K562 (cell line): Measurements from ENCODE around the gene DLL4. TPM values are rescaled to one million over a fixed set of nuclear protein-coding genes. Genes with fewer than 3 reads are reported as not detected.
A peak's percentile ranks its signal among the peaks of the same experiment; 100 is the strongest.

Source experiments
- ARID1B ChIP-seq: fragments of 450-650 bp; IDR thresholded peaks from 2 replicates; pipeline ENCODE4 v1.6.1; 2016; ENCODE audit warnings: antibody characterized with exemption, mild to moderate bottlenecking, inconsistent platforms
- ATF1 ChIP-seq, 2 experiments: fragments of 450-650 bp in 1 of 2; IDR thresholded peaks; 2 replicates each; pipeline ENCODE4 v1.6.1; 2016; ENCODE audit warnings: missing compliant biosample characterization in 1 of 2, missing genetic modification characterization in 1 of 2
- BRD9 ChIP-seq: fragments of 450-650 bp; IDR thresholded peaks from 2 replicates; pipeline ENCODE4 v1.6.1; 2018; ENCODE audit warnings: low read depth; ENCODE audit not compliant: partially characterized antibody
- DPF2 ChIP-seq: fragments of 450-650 bp; IDR thresholded peaks from 2 replicates; pipeline ENCODE4 v1.6.1; 2016
- E2F3 ChIP-seq: fragments of 250-450 bp; sonication (Bioruptor Pico); IDR thresholded peaks from 2 replicates; pipeline ENCODE4 v1.4.0; 2020; ENCODE audit warnings: mild to moderate bottlenecking
- ESRRB ChIP-seq: fragments of 250-450 bp; sonication (Bioruptor Pico); IDR thresholded peaks from 2 replicates; pipeline ENCODE4 v1.5.0; 2020; ENCODE audit warnings: mild to moderate bottlenecking, moderate library complexity, borderline replicate concordance
- GATA2 ChIP-seq: sonication (generic); formaldehyde crosslinking; IDR thresholded peaks from 2 replicates; pipeline ENCODE4 v1.4.0; 2020; ENCODE audit warnings: mild to moderate bottlenecking, missing genetic modification reagents
- GATAD2A ChIP-seq: fragments of 450-650 bp; IDR thresholded peaks from 2 replicates; pipeline ENCODE4 v1.6.1; 2017
- MAZ ChIP-seq, 2 experiments: fragments of 450-650 bp in 1 of 2; sonication (generic) in 1 of 2; formaldehyde crosslinking; IDR thresholded peaks in 1 of 2; conservative IDR thresholded peaks in 1 of 2; 2 replicates each; pipeline versions ENCODE4 v1.4.0 to v1.5.0; 2020; ENCODE audit warnings: mild to moderate bottlenecking in 1 of 2, missing genetic modification reagents in 1 of 2
- NELFE ChIP-seq: IDR thresholded peaks from 2 replicates; pipeline ENCODE4 v1.6.1; 2011; ENCODE audit warnings: mild to moderate bottlenecking; ENCODE audit not compliant: insufficient read depth, insufficient read length
- PML ChIP-seq: IDR thresholded peaks from 2 replicates; pipeline ENCODE4 v1.6.1; 2012; ENCODE audit warnings: low read length, inconsistent platforms
- POU5F1 ChIP-seq: fragments of 150-350 bp; IDR thresholded peaks from 2 replicates; pipeline ENCODE4 v1.6.1; 2014; ENCODE audit warnings: borderline replicate concordance, low read length, low read depth, mild to moderate bottlenecking; ENCODE audit not compliant: partially characterized antibody
- PPARD ChIP-seq: fragments of 250-450 bp; sonication (Bioruptor Pico); IDR thresholded peaks from 2 replicates; pipeline ENCODE4 v1.8.0; 2022; ENCODE audit warnings: inconsistent platforms, mild to moderate bottlenecking, moderate library complexity
- RBBP5 ChIP-seq: fragments of 200-600 bp; sonication (generic); IDR thresholded peaks from 2 replicates; pipeline ENCODE4 v1.6.1; 2012; ENCODE audit warnings: borderline replicate concordance, mild to moderate bottlenecking, low read length, control low read depth, inconsistent platforms; ENCODE audit not compliant: insufficient read depth, poor library complexity, severe bottlenecking
- RBM39 ChIP-seq: fragments of 200-400 bp; formaldehyde crosslinking; optimal IDR thresholded peaks from 2 replicates; pipeline ENCODE3; 2018; ENCODE audit warnings: low read depth, low read length
- SAP30 ChIP-seq: fragments of 200-600 bp; sonication (generic); IDR thresholded peaks from 2 replicates; pipeline ENCODE4 v1.6.1; 2012; ENCODE audit warnings: borderline replicate concordance, low read depth, mild to moderate bottlenecking, moderate library complexity, low read length, control low read depth, inconsistent platforms; ENCODE audit not compliant: insufficient read depth, poor library complexity, severe bottlenecking
- TOE1 ChIP-seq, 2 experiments: fragments of 450-650 bp in 1 of 2; sonication (generic) in 1 of 2; formaldehyde crosslinking in 1 of 2; IDR thresholded peaks; 2 replicates each; pipeline versions ENCODE4 v1.7.1 to v1.8.0; 2016 to 2022; ENCODE audit warnings: borderline replicate concordance in 2 of 2, mild to moderate bottlenecking in 2 of 2, antibody characterized with exemption in 1 of 2, inconsistent platforms in 1 of 2, low read depth in 1 of 2, missing genetic modification reagents in 1 of 2, moderate library complexity in 1 of 2
- ZBTB8A ChIP-seq: fragments of 450-650 bp; IDR thresholded peaks from 2 replicates; pipeline ENCODE4 v1.6.1; 2018; ENCODE audit warnings: mild to moderate bottlenecking, moderate library complexity; ENCODE audit not compliant: partially characterized antibody
- polyA plus RNA-seq, 8 experiments: library from polyadenylated mRNA; depleted of rRNA in 4 of 8; stranded (reverse) in 5 of 8; unstranded in 3 of 8; fragments of >200 nt; fragmentation: Nextera tagmentation in 2 of 8; fragmentation: Illumina TruSeq in 1 of 8; extraction: Ambion mirVana in 2 of 8; extraction: Trizol in 1 of 8; gene quantifications; 2 replicates each; pipeline versions ENCODE4 v1.2.1 to v1.2.3, GENCODE V29; 2011 to 2014; ENCODE audit warnings: inconsistent platforms in 1 of 8, missing spikeins in 1 of 8
- total RNA-seq, 7 experiments: library from RNA; depleted of rRNA in 6 of 7; stranded (reverse); fragments of >200 nt in 6 of 7; fragmentation: Illumina TruSeq in 2 of 7; extraction: Trizol in 2 of 7; gene quantifications; 2 replicates each; pipeline versions ENCODE4 v1.2.1 to v1.2.3, GENCODE V29; 2011 to 2021; ENCODE audit warnings: low replicate concordance in 1 of 7
- TF ChIP-seq, protein P1 (sequence below): fragments of 450-650 bp; IDR thresholded peaks from 2 replicates; pipeline ENCODE4 v1.7.1; 2018; ENCODE audit warnings: mild to moderate bottlenecking, low read depth; ENCODE audit not compliant: partially characterized antibody
- TF ChIP-seq, protein P2 (sequence below), 2 experiments: fragments of 450-650 bp in 1 of 2; sonication (generic) in 1 of 2; formaldehyde crosslinking in 1 of 2; IDR thresholded peaks in 1 of 2; conservative IDR thresholded peaks in 1 of 2; 2 replicates each; pipeline versions ENCODE4 v1.6.1 to v1.8.1; 2016 to 2023; ENCODE audit warnings: mild to moderate bottlenecking in 2 of 2, moderate library complexity in 2 of 2, inconsistent platforms in 1 of 2, missing genetic modification reagents in 1 of 2
- TF ChIP-seq, protein P3 (sequence below): fragments of 250-450 bp; sonication (Bioruptor Pico); IDR thresholded peaks from 2 replicates; pipeline ENCODE4 v1.5.0; 2020; ENCODE audit warnings: mild to moderate bottlenecking

Gene DLL4
- total and polyA plus RNA-seq, 9 of the 15 experiments (the other 6 are each of a cell fraction or from before 2014, with no cell fraction given): 0.04 to 1.1 (median 0.41) TPM; not detected in 1

DNA sequence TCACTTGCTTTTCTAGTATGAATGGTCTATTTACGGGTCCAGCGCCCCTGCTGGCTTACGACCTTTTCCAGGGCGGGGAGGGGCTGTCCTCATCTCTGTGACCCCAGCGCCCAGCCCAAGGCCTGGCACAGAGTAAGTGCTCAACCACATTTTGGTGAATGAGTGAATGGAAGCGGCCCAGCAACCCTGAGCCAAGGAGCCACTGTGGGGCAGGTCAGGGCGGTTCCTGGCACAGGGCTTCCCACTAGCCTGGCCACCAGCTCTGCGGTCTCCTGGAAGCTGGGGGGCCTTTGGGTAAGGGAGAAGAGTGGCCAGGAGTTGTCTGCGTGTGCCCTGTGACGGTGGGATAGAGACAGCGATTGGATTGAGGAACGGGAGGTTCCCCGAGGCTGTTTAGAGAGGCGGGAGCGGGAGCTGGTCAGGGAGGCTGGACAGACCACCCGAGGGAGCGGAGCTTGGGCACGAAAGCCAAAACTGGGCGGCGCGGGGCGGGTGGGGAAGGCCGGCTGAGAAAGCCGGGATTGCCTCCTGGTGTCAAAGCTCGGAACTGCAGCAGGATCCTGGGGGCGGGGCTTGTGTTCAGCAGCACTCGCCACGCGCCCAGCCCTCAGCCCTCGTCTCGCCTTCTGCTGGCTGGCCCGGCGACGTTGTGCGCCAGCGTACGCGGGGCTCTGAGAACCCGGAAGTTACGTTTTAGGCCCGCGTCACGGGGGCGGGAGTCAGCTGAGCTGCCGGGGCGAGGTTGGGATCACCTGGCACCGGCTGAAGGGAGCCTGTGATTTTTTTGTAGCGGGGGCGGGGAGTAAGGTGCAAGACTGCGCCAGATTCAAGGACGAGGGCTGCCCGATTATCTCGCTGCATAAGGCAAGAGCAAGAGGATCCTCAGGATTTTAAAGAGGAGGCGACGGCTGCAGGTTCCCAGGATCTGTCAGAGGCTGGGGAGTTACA is 35.1 kb upstream of the DLL4 start, which contains the start of gene VPS18 (continued):
- TF ChIP-seq, protein P1, sequence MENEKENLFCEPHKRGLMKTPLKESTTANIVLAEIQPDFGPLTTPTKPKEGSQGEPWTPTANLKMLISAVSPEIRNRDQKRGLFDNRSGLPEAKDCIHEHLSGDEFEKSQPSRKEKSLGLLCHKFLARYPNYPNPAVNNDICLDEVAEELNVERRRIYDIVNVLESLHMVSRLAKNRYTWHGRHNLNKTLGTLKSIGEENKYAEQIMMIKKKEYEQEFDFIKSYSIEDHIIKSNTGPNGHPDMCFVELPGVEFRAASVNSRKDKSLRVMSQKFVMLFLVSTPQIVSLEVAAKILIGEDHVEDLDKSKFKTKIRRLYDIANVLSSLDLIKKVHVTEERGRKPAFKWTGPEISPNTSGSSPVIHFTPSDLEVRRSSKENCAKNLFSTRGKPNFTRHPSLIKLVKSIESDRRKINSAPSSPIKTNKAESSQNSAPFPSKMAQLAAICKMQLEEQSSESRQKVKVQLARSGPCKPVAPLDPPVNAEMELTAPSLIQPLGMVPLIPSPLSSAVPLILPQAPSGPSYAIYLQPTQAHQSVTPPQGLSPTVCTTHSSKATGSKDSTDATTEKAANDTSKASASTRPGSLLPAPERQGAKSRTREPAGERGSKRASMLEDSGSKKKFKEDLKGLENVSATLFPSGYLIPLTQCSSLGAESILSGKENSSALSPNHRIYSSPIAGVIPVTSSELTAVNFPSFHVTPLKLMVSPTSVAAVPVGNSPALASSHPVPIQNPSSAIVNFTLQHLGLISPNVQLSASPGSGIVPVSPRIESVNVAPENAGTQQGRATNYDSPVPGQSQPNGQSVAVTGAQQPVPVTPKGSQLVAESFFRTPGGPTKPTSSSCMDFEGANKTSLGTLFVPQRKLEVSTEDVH: peak; percentile 73
- TF ChIP-seq, protein P2, sequence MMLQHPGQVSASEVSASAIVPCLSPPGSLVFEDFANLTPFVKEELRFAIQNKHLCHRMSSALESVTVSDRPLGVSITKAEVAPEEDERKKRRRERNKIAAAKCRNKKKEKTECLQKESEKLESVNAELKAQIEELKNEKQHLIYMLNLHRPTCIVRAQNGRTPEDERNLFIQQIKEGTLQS (IDR thresholded peaks at IDR 0.05): no peak
- TF ChIP-seq, protein P2 (CRISPR knock-in tag; conservative IDR thresholded peaks at IDR 0.05): no peak
- no peak for TF ChIP-seq PML
- TF ChIP-seq ATF1 (CRISPR knock-in tag; IDR thresholded peaks at IDR 0.05): peak; percentile 74
- peak; percentile 96 for TF ChIP-seq ATF1 (tag; IDR thresholded peaks at IDR 0.05)
- TF ChIP-seq ZBTB8A: no peak
- TF ChIP-seq POU5F1: no peak
- no peak for TF ChIP-seq TOE1 (IDR thresholded peaks at IDR 0.05; ENCODE audit: borderline replicate concordance)
- no peak for TF ChIP-seq TOE1 (CRISPR knock-in tag; IDR thresholded peaks at IDR 0.05; ENCODE audit: borderline replicate concordance, low read depth)
- no peak for TF ChIP-seq ESRRB (CRISPR knock-in tag)
- TF ChIP-seq GATAD2A: no peak
- TF ChIP-seq NELFE: no peak
- TF ChIP-seq PPARD: no peak
- TF ChIP-seq E2F3: no peak
- TF ChIP-seq ARID1B: no peak
- TF ChIP-seq, protein P3, sequence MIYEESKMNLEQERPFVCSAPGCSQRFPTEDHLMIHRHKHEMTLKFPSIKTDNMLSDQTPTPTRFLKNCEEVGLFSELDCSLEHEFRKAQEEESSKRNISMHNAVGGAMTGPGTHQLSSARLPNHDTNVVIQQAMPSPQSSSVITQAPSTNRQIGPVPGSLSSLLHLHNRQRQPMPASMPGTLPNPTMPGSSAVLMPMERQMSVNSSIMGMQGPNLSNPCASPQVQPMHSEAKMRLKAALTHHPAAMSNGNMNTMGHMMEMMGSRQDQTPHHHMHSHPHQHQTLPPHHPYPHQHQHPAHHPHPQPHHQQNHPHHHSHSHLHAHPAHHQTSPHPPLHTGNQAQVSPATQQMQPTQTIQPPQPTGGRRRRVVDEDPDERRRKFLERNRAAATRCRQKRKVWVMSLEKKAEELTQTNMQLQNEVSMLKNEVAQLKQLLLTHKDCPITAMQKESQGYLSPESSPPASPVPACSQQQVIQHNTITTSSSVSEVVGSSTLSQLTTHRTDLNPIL (CRISPR knock-in tag): no peak
- peak; percentile 40 for TF ChIP-seq RBBP5
- TF ChIP-seq MAZ (CRISPR knock-in tag; conservative IDR thresholded peaks at IDR 0.05 in 1 of 2, IDR thresholded peaks at IDR 0.05 in 1 of 2): peak; percentile 81 to 82
- TF ChIP-seq SAP30: peak; percentile 94
- TF ChIP-seq RBM39: no peak
- no peak for TF ChIP-seq DPF2
- TF ChIP-seq BRD9: peak; percentile 63
- TF ChIP-seq GATA2 (CRISPR knock-in tag): no peak
